ENCODE data around the gene ZMAT5.
A peak's percentile ranks its signal among the peaks of the same experiment; 100 is the strongest.

ZMAT5 gene

GRCh38 chr22:29766632-29767170 lies at the start of gene ZMAT5:
Gene ZMAT5 (minus strand): TSS chr22:29767007. CDS start chr22:29748544, 18,463 bp downstream.
- H3K4me3 ChIP-seq (ENCODE audit: low read depth, low read length) = peak within 1 kb of the TSS; percentile 100

GRCh38 chr22:29816539-29816938 lies 49.7 kb upstream of the ZMAT5 start:
- no peak for DNase-seq (ENCODE audit: low read depth)
- TF ChIP-seq CTCF (IDR thresholded peaks at IDR 0.05; ENCODE audit: insufficient read depth, low read depth, low read length, missing control alignments) = no peak
- no peak overlapping the region for H3K4me3 ChIP-seq (ENCODE audit: low read depth, low read length)

More at GRCh38 chr22:29766632-29767170, at the start of gene ZMAT5:
- TF ChIP-seq CTCF (IDR thresholded peaks at IDR 0.05; ENCODE audit: insufficient read depth, low read depth, low read length, missing control alignments) = no peak
- DNase-seq (ENCODE audit: low read depth) = peak; percentile 99

GRCh38 chr22:29816128-29816527 lies 49.3 kb upstream of the ZMAT5 start:
- DNase-seq (ENCODE audit: low read depth) = no peak
- no peak overlapping the region for H3K4me3 ChIP-seq (ENCODE audit: low read depth, low read length)
- no peak for TF ChIP-seq CTCF (IDR thresholded peaks at IDR 0.05; ENCODE audit: insufficient read depth, low read depth, low read length, missing control alignments)

GRCh38 chr22:29815580-29815979 lies 48.8 kb upstream of the ZMAT5 start:
- DNase-seq (ENCODE audit: low read depth) = no peak
- no peak for TF ChIP-seq CTCF (IDR thresholded peaks at IDR 0.05; ENCODE audit: insufficient read depth, low read depth, low read length, missing control alignments)
- no peak overlapping the region for H3K4me3 ChIP-seq (ENCODE audit: low read depth, low read length)

GRCh38 chr22:29814003-29814402 lies 47.2 kb upstream of the ZMAT5 start:
- no peak for DNase-seq (ENCODE audit: low read depth)
- H3K4me3 ChIP-seq (ENCODE audit: low read depth, low read length) = no peak overlapping the region
- no peak for TF ChIP-seq CTCF (IDR thresholded peaks at IDR 0.05; ENCODE audit: insufficient read depth, low read depth, low read length, missing control alignments)

- no peak for TF ChIP-seq CTCF (IDR thresholded peaks at IDR 0.05; ENCODE audit: insufficient read depth, low read depth, low read length, missing control alignments)
- H3K4me3 ChIP-seq (ENCODE audit: low read depth, low read length) = no peak overlapping the region
- DNase-seq (ENCODE audit: low read depth) = no peak
Observed at GRCh38 chr22:29813563-29813962, 46.8 kb upstream of the ZMAT5 start.

- no peak for DNase-seq (ENCODE audit: low read depth)
- TF ChIP-seq CTCF (IDR thresholded peaks at IDR 0.05; ENCODE audit: insufficient read depth, low read depth, low read length, missing control alignments) = no peak
Observed at GRCh38 chr22:29813126-29813525, 46.3 kb upstream of the ZMAT5 start.

More at GRCh38 chr22:29813126-29813525, 46.3 kb upstream of the ZMAT5 start:
- H3K4me3 ChIP-seq (ENCODE audit: low read depth, low read length) = no peak overlapping the region
